ENCODE data around the gene GCGR. TPM values are rescaled to one million over a fixed set of nuclear protein-coding genes. Genes with fewer than 3 reads are reported as not detected.

GCGR gene
- total and polyA plus RNA-seq, 2 experiments from 2014 or later: 0.17 to 0.23 TPM

GRCh38 chr17:81828656-81829055, 24.7 kb downstream of the GCGR start (continued):
- TF ChIP-seq, protein P1, sequence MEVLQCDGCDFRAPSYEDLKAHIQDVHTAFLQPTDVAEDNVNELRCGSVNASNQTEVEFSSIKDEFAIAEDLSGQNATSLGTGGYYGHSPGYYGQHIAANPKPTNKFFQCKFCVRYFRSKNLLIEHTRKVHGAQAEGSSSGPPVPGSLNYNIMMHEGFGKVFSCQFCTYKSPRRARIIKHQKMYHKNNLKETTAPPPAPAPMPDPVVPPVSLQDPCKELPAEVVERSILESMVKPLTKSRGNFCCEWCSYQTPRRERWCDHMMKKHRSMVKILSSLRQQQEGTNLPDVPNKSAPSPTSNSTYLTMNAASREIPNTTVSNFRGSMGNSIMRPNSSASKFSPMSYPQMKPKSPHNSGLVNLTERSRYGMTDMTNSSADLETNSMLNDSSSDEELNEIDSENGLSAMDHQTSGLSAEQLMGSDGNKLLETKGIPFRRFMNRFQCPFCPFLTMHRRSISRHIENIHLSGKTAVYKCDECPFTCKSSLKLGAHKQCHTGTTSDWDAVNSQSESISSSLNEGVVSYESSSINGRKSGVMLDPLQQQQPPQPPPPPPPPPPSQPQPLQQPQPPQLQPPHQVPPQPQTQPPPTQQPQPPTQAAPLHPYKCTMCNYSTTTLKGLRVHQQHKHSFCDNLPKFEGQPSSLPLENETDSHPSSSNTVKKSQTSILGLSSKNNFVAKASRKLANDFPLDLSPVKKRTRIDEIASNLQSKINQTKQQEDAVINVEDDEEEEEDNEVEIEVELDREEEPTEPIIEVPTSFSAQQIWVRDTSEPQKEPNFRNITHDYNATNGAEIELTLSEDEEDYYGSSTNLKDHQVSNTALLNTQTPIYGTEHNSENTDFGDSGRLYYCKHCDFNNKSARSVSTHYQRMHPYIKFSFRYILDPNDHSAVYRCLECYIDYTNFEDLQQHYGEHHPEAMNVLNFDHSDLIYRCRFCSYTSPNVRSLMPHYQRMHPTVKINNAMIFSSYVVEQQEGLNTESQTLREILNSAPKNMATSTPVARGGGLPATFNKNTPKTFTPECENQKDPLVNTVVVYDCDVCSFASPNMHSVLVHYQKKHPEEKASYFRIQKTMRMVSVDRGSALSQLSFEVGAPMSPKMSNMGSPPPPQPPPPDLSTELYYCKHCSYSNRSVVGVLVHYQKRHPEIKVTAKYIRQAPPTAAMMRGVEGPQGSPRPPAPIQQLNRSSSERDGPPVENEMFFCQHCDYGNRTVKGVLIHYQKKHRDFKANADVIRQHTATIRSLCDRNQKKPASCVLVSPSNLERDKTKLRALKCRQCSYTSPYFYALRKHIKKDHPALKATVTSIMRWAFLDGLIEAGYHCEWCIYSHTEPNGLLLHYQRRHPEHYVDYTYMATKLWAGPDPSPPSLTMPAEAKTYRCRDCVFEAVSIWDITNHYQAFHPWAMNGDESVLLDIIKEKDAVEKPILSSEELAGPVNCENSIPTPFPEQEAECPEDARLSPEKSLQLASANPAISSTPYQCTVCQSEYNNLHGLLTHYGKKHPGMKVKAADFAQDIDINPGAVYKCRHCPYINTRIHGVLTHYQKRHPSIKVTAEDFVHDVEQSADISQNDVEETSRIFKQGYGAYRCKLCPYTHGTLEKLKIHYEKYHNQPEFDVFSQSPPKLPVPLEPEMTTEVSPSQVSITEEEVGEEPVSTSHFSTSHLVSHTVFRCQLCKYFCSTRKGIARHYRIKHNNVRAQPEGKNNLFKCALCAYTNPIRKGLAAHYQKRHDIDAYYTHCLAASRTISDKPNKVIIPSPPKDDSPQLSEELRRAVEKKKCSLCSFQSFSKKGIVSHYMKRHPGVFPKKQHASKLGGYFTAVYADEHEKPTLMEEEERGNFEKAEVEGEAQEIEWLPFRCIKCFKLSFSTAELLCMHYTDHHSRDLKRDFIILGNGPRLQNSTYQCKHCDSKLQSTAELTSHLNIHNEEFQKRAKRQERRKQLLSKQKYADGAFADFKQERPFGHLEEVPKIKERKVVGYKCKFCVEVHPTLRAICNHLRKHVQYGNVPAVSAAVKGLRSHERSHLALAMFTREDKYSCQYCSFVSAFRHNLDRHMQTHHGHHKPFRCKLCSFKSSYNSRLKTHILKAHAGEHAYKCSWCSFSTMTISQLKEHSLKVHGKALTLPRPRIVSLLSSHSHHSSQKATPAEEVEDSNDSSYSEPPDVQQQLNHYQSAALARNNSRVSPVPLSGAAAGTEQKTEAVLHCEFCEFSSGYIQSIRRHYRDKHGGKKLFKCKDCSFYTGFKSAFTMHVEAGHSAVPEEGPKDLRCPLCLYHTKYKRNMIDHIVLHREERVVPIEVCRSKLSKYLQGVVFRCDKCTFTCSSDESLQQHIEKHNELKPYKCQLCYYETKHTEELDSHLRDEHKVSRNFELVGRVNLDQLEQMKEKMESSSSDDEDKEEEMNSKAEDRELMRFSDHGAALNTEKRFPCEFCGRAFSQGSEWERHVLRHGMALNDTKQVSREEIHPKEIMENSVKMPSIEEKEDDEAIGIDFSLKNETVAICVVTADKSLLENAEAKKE (CRISPR knock-in tag; IDR thresholded peaks at IDR 0.05): no peak
- TF ChIP-seq JUNB (IDR thresholded peaks at IDR 0.05; ENCODE audit: unreplicated experiment): no peak

DNA sequence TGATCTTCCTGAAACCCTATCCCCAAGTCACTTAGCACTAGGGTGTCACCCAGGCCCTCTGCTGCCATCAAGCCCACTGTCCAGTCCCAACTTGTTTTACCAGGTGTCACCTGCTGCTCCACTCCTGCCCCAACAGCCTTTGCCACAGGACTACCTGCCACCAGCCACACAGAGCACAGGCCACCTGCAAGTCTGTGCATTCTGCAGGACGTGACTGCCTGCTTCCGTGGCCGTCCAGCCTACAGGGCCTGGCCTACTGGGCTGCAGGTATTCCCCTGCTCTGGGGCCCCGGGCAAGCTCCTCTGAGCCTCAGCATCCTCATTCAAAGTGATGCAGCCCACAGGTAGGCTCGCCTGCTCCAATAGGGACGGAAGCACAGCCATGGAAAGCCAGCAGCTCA, 25.9 kb downstream of the GCGR start:
- ATAC-seq (no peak), DNase-seq (ENCODE audit: low spot score) (no peak)
- H3K27me3 ChIP-seq (ENCODE audit: insufficient read depth): no peaks in the 10 kb centered on the region
- no peak overlapping the region for H3K27ac ChIP-seq (ENCODE audit: low read depth)
- no peak overlapping the region for H3K27ac Mint-ChIP-seq
- no peaks in the 10 kb centered on the region; the same call in 1 of the 2 replicates for H4K20me1 ChIP-seq (replicated peaks; ENCODE audit: insufficient read depth)
- H3K27me3 Mint-ChIP-seq (ENCODE audit: insufficient read depth, low read depth, poor library complexity): peaks cover 9% of the 10 kb centered on the region
- peaks cover 11% of the 10 kb centered on the region for H3K4me1 ChIP-seq (ENCODE audit: insufficient read depth)
- no peaks in the 10 kb centered on the region for H3K9me3 Mint-ChIP-seq
- no peaks in the 10 kb centered on the region for H3K36me3 ChIP-seq (ENCODE audit: insufficient read depth)
- no peak overlapping the region for H3K4me3 ChIP-seq
- H3K4me3 Mint-ChIP-seq: no peak overlapping the region; the same call in 2 of the 3 replicates
- peaks cover 24% of the 10 kb centered on the region; the same call in 1 of the 2 replicates for H3F3A ChIP-seq (replicated peaks; ENCODE audit: low read depth)
- H3K79me2 ChIP-seq (replicated peaks; ENCODE audit: insufficient read depth): peaks cover 9% of the 10 kb centered on the region
- peaks cover 25% of the 10 kb centered on the region for H3K4me1 Mint-ChIP-seq
- H3K36me3 Mint-ChIP-seq (ENCODE audit: low read depth): no peaks in the 10 kb centered on the region; the same call in 1 of the 3 replicates
- H3K4me2 ChIP-seq: no peak overlapping the region
- H2AFZ ChIP-seq: no peak overlapping the region
- H3K9me2 ChIP-seq (ENCODE audit: insufficient read depth): no peaks in the 10 kb centered on the region
- no peak for TF ChIP-seq JUNB (IDR thresholded peaks at IDR 0.05; ENCODE audit: unreplicated experiment)
- TF ChIP-seq NANOG (IDR thresholded peaks at IDR 0.05; ENCODE audit: borderline replicate concordance): no peak
- TF ChIP-seq ZNF331 (CRISPR knock-in tag; IDR thresholded peaks at IDR 0.05; ENCODE audit: low read depth): no peak
- no peak for TF ChIP-seq ETS1 (IDR thresholded peaks at IDR 0.05)
- no peak for TF ChIP-seq STAT1 (IDR thresholded peaks at IDR 0.05; ENCODE audit: unreplicated experiment)
- TF ChIP-seq EZH2phosphoT487 (IDR thresholded peaks at IDR 0.05; ENCODE audit: unreplicated experiment): no peak
- no peak for TF ChIP-seq CREB1 (CRISPR knock-in tag; IDR thresholded peaks at IDR 0.05; ENCODE audit: low read depth)
- TF ChIP-seq ZNF114 (CRISPR knock-in tag; IDR thresholded peaks at IDR 0.05): no peak
- TF ChIP-seq POLR2AphosphoS5 (IDR thresholded peaks at IDR 0.05; ENCODE audit: low read depth): no peak
- TF ChIP-seq REST (IDR thresholded peaks at IDR 0.05; ENCODE audit: unreplicated experiment): no peak
- TF ChIP-seq EZH2 (IDR thresholded peaks at IDR 0.05; ENCODE audit: low read depth, unreplicated experiment): no peak
- no peak for TF ChIP-seq CTCF (conservative IDR thresholded peaks at IDR 0.05; ENCODE audit: low read depth in 2 of 2)

Measured in GM23338 (cell line).